GM13976 (cell line): Measurements from ENCODE around the gene DPP6.

Experiments used
- DNase-seq: peaks from one replicate; pipeline ENCODE4 v3.0.0; 2012; ENCODE audit warnings: low spot score
- CTCF ChIP-seq: IDR thresholded peaks from 2 replicates; pipeline ENCODE4 v1.5.1; 2012; ENCODE audit warnings: borderline replicate concordance, mild to moderate bottlenecking; ENCODE audit not compliant: insufficient read depth; ENCODE audit errors: extremely low read depth, missing control alignments, control extremely low read depth
- in situ Hi-C: fragments of 300-500 bp; cut with MboI; formaldehyde crosslinking; loops from one replicate; pipeline ENCODE4 v1.12.0; 2022; ENCODE audit warnings: low sequenced_read_pairs, mixed read lengths, inconsistent platforms; ENCODE audit not compliant: unreplicated experiment

DPP6 gene

GRCh38 chr7:154430640-154431039, 378.4 kb downstream of the DPP6 start:
- in situ Hi-C loops: no loop called here
- TF ChIP-seq CTCF: no peak
- DNase-seq: no peak

- no peak for TF ChIP-seq CTCF
- DNase-seq: no peak
- in situ Hi-C loops: no loop called here
These were observed 378.8 kb downstream of the DPP6 start for GRCh38 chr7:154431045-154431444.

GRCh38 chr7:154433632-154434598, 381.7 kb downstream of the DPP6 start:
- in situ Hi-C loops: no loop called here
- no peak for TF ChIP-seq CTCF
- no peak for DNase-seq

GRCh38 chr7:154436560-154436959, 384.4 kb downstream of the DPP6 start:
- TF ChIP-seq CTCF: no peak
- in situ Hi-C loops: no loop called here
- DNase-seq: no peak

- no peak for DNase-seq
- TF ChIP-seq CTCF: no peak
- in situ Hi-C loops: no loop called here
These were observed 385.0 kb downstream of the DPP6 start for GRCh38 chr7:154437234-154437633.

GRCh38 chr7:154438571-154439367, 386.6 kb downstream of the DPP6 start:
- in situ Hi-C loops: no loop called here

More at GRCh38 chr7:154438571-154439367, 386.6 kb downstream of the DPP6 start:
- no peak for DNase-seq
- no peak for TF ChIP-seq CTCF
